NT2/D1 (cell line): ENCODE data around the gene PLCB1.

ENCODE experiments used
- YY1 ChIP-seq: IDR thresholded peaks from 2 replicates; pipeline ENCODE4 v1.6.1; 2011; ENCODE audit not compliant: insufficient read length, insufficient read depth
- ZNF274 ChIP-seq: IDR thresholded peaks from 2 replicates; pipeline ENCODE4 v1.6.1; 2011; ENCODE audit warnings: mild to moderate bottlenecking, low read depth, low read length

DNA sequence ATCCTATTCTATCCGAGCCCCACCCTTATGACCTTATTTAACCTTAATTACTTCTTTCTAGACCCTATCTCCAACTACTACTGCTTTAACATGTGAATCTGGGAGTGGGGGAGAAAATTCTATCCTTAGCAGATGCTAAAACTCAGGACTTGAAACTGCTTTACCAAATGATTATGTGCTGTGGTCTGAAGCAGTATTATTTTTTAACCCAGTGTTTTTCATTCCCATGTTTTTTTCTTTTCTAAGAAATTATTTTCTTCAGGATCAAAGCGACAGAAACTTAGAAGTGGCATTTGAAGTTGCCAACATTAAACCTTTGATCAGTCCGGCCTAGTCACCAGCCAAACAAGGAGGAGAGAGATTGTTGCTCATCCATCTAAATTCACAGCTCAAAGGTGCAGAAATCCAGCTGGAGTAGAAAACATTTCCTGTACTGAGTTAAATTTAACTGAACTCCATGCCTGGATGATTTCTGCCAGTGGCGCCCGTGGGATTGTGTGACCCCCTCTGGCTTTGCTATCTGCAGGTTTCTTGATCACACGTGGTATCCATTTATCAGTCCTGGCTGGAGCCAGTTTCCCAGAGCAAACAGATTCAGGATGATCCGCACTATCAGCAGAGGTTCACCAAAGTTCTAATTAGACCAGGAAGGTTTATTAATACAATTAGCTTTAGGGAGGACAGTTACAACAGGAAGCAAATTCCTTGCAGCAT, 300.5 kb downstream of the PLCB1 start:
- no peak for TF ChIP-seq YY1
- TF ChIP-seq ZNF274: no peak
